Glutamatergic neuron (in vitro differentiated cells): ENCODE measurements around the gene CDH23. TPM values are rescaled to one million over a fixed set of nuclear protein-coding genes. Genes with fewer than 3 reads are reported as not detected.

ENCODE experiments used
- DNase-seq: peaks from one replicate; pipeline ENCODE4 v3.0.0; 2022
- H3K27ac Mint-ChIP-seq: one replicate; pipeline ENCODE4 v1.8.0; 2020; ENCODE audit warnings: mild to moderate bottlenecking, mixed read lengths, inconsistent platforms; ENCODE audit not compliant: unreplicated experiment
- H3K27me3 Mint-ChIP-seq: one replicate; pipeline ENCODE4 v1.8.0; 2020; ENCODE audit warnings: mild to moderate bottlenecking, moderate library complexity, mixed read lengths, inconsistent platforms; ENCODE audit not compliant: unreplicated experiment
- H3K36me3 Mint-ChIP-seq: one replicate; pipeline ENCODE4 v1.8.0; 2020; ENCODE audit warnings: mild to moderate bottlenecking, mixed read lengths, inconsistent platforms; ENCODE audit not compliant: unreplicated experiment
- H3K4me1 Mint-ChIP-seq: one replicate; pipeline ENCODE4 v1.8.0; 2020; ENCODE audit warnings: mild to moderate bottlenecking, low read depth, mixed read lengths, inconsistent platforms; ENCODE audit not compliant: unreplicated experiment
- H3K4me3 Mint-ChIP-seq: one replicate; pipeline ENCODE4 v1.8.0; 2020; ENCODE audit warnings: mild to moderate bottlenecking, mixed read lengths, inconsistent platforms; ENCODE audit not compliant: unreplicated experiment
- H3K9me3 Mint-ChIP-seq: one replicate; pipeline ENCODE4 v1.8.0; 2020; ENCODE audit warnings: mild to moderate bottlenecking, moderate library complexity, mixed read lengths, inconsistent platforms; ENCODE audit not compliant: unreplicated experiment
- CTCF ChIP-seq: fragments of 200-600 bp; sonication (generic); IDR thresholded peaks from one replicate; pipeline ENCODE4 v1.5.0; 2021; ENCODE audit not compliant: partially characterized antibody, unreplicated experiment
- total RNA-seq: library from RNA; stranded (reverse); fragmentation: NEBNext Ultra II Directional; extraction: Animal tissue kit (Norgen Biotek cat#: 25700); gene quantifications from one replicate; pipeline ENCODE4 v1.2.1, GENCODE V29; 2021; ENCODE audit not compliant: unreplicated experiment

The CDH23 gene
- total RNA-seq, 1 donor from 2014 or later = 2.0 TPM

DNA sequence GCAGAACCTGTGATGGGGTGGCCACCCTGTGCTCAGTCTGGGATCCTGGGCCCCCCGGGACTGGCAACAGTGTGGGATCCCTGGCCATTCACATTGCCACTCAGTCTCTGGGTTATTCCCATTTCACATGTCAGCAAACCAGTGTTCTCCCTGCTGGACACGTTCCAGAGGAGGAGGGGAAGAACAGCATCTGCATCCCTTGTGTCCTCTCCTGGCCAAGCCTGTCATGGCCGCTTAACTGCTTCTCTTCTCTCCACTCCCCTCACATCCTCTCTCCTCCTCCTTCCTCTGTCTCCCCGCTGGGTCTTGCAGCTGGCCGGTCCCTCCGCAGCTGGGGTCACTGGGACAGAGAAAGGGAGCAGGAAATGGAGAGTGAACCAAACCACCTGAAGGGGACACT lies 248.5 kb downstream of the CDH23 start:
- peaks cover 4% of the 10 kb centered on the region for H3K27me3 Mint-ChIP-seq
- no peak overlapping the region for H3K4me3 Mint-ChIP-seq
- H3K9me3 Mint-ChIP-seq = no peaks in the 10 kb centered on the region
- no peaks in the 10 kb centered on the region for H3K36me3 Mint-ChIP-seq
- no peak for TF ChIP-seq CTCF
- H3K4me1 Mint-ChIP-seq = peaks cover 5% of the 10 kb centered on the region
- H3K27ac Mint-ChIP-seq = no peak overlapping the region
- DNase-seq = no peak

DNA sequence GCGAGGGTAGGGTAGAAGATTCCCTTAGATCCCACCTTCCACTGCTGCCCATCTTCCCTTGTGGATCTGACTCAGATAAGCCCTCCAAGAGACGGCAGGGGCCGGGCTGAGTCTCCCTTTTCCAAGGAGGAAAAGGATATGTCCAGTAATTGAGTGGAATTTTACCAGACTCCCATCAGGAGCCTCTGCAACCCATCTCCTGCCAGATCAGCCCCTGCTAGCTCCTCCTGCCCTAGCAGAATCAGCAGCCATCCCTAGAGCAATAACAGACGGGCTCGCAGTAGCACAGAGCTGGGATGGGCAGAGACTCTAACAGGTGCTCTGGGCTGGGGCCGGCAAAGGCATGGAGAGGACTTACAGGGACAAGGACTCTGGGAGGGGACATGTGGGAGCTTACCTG lies 249.3 kb downstream of the CDH23 start:
- no peak for TF ChIP-seq CTCF
- peaks cover 4% of the 10 kb centered on the region for H3K27me3 Mint-ChIP-seq

DNA sequence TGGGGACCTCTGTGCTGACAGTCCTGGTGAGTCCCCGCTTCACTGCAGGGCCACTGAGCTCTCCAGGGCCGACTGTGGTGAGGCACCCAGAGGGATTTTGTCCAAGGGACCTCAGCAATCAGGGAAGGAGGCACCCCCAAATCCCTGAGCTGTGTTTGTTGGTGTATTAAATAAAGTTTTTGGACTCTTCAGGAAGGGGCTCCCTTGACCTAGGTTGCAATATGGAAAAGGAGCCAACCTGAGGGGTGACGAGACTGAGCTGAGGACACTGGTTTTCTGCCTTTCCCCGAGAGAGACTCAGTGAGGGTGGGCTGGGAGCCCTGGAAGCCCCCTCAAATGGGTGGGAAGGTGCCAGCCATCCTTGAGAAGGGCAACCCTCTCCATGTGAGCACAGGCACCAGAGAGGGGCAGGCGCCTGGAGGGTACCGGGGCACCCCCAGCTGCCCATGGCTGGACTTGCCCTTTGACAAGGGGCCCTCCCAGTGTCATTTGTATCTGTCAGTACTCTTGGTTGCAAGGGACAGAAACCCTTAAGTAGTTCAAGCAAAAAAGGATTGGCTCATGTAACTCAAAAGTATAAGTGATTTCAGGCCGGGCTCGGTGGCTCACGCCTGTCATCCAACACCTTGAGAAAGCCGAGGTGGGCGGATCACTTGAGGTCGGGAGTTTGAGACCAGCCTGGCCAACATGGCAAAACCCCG lies 250.0 kb downstream of the CDH23 start:
- no peak for DNase-seq
- Mint-ChIP-seq H3K36me3 (no peaks in the 10 kb centered on the region), H3K4me1 (peaks cover 5% of the 10 kb centered on the region), H3K27me3 (peaks cover 4% of the 10 kb centered on the region), H3K4me3 (no peak overlapping the region), H3K27ac (no peak overlapping the region), H3K9me3 (no peaks in the 10 kb centered on the region)
- TF ChIP-seq CTCF = no peak

More for the DNA sequence above, 249.3 kb downstream of the CDH23 start:
- peaks cover 5% of the 10 kb centered on the region for H3K4me1 Mint-ChIP-seq
- no peaks in the 10 kb centered on the region for H3K9me3 Mint-ChIP-seq
- no peak overlapping the region for H3K4me3 Mint-ChIP-seq
- H3K27ac Mint-ChIP-seq = no peak overlapping the region
- H3K36me3 Mint-ChIP-seq = no peaks in the 10 kb centered on the region
- DNase-seq = no peak

GRCh38 chr10:71647526-71648253 lies 251.0 kb downstream of the CDH23 start:
- peak; percentile 51 for TF ChIP-seq CTCF
- Mint-ChIP-seq H3K9me3 (no peaks in the 10 kb centered on the region), H3K4me3 (no peak overlapping the region), H3K27me3 (peaks cover 2% of the 10 kb centered on the region), H3K36me3 (no peaks in the 10 kb centered on the region), H3K27ac (no peak overlapping the region), H3K4me1 (peaks cover 5% of the 10 kb centered on the region)
- DNase-seq = peak; percentile 44
